Breast epithelium (tissue), 4 donors: Measurements from ENCODE around the gene KLK8. TPM values are rescaled to one million over a fixed set of nuclear protein-coding genes. Genes with fewer than 3 reads are reported as not detected.

ENCODE experiments used
- DNase-seq, 2 donors: peaks; one replicate each; pipeline ENCODE4 v3.0.0-alpha.2; 2019; ENCODE audit warnings: low spot score in 2 of 2
- H3K27ac ChIP-seq, 2 donors: fragments of 200-600 bp; sonication (generic) in 1 of 2; one replicate each; pipeline ENCODE4 v1.5.1; 2016 to 2019; ENCODE audit warnings: mild to moderate bottlenecking in 1 of 2
- H3K27me3 ChIP-seq, 2 donors: fragments of 200-600 bp; sonication (generic) in 1 of 2; one replicate each; pipeline versions ENCODE4 v1.5.1 to v1.6.0; 2017 to 2019; ENCODE audit warnings: control low read depth in 1 of 2, mild to moderate bottlenecking in 1 of 2
- H3K36me3 ChIP-seq: fragments of 200-600 bp; one replicate; pipeline ENCODE4 v1.5.1; 2019
- H3K4me1 ChIP-seq, 2 donors: fragments of 200-600 bp; sonication (generic); one replicate each; pipeline ENCODE4 v1.5.1; 2016 to 2019; ENCODE audit warnings: control low read depth in 1 of 2
- H3K4me3 ChIP-seq, 3 donors: fragments of 200-600 bp; sonication (generic); 1 replicate in 2 of 3; 2 replicates in 1 of 3; pipeline ENCODE4 v1.5.1; 2016 to 2019; ENCODE audit warnings: mild to moderate bottlenecking in 3 of 3, moderate library complexity in 2 of 3
- H3K9me3 ChIP-seq, 2 donors: fragments of 200-600 bp; sonication (generic) in 1 of 2; one replicate each; pipeline ENCODE4 v1.5.1; 2016 to 2019; ENCODE audit warnings: control low read depth in 1 of 2
- CTCF ChIP-seq, 3 donors: fragments of 450-650 bp; IDR thresholded peaks; one replicate each; pipeline ENCODE4 v1.5.1; 2016 to 2017; ENCODE audit warnings: antibody characterized with exemption in 3 of 3, mild to moderate bottlenecking in 3 of 3, moderate library complexity in 3 of 3
- POLR2A ChIP-seq: fragments of 450-650 bp; IDR thresholded peaks from one replicate; pipeline ENCODE4 v1.6.1; 2016; ENCODE audit warnings: antibody characterized with exemption, mild to moderate bottlenecking, moderate library complexity
- POLR2AphosphoS5 ChIP-seq, 3 donors: sonication (generic); formaldehyde crosslinking; IDR thresholded peaks; one replicate each; pipeline ENCODE4 v1.6.1; 2017; ENCODE audit warnings: antibody characterized with exemption in 3 of 3
- intact Hi-C: fragments of 100-400 bp; cut with DNase I; formaldehyde crosslinking; loops from one replicate; pipeline ENCODE4 v1.15.1; 2023; ENCODE audit warnings: low total_unique reads
- total RNA-seq, 3 donors: library from RNA; depleted of rRNA; stranded (reverse); fragments of >200 nt; gene quantifications; one replicate each; pipeline ENCODE4 v1.1.0, GENCODE V29; 2016

The KLK8 gene
- total RNA-seq, 3 donors from 2014 or later, result 13.4 to 46.2 TPM; not detected in 1

GRCh38 chr19:51019544-51019925 is 18.1 kb upstream of the KLK8 start, which contains the start of gene KLK10:
Gene KLK10 (minus strand): TSS chr19:51019709. CDS start chr19:51019130, 579 bp downstream.
- Histone ChIP-seq H3K4me3 (peak within 1 kb of the TSS; percentile 6 to 77 (median 61)), H3K9me3 (no peaks in the 10 kb centered on the region), H3K27ac (peak within 1 kb of the TSS; percentile 85 to 97), H3K36me3 (no peaks in the 10 kb centered on the region), H3K4me1 (peaks cover 0 to 3% of the 10 kb centered on the region in 2 donors), H3K27me3 (peaks cover 0 to 18% of the 10 kb centered on the region in 2 donors)
- intact Hi-C loops, result loop anchor here (5.0 to 10.0 kb wide), 2 partner anchors 85 to 1662 kb away; no protein-coding TSS in a partner anchor
- TF ChIP-seq POLR2AphosphoS5 (IDR thresholded peaks at IDR 0.05) (no peak), CTCF (IDR thresholded peaks at IDR 0.05) (no peak), POLR2A (no peak)
- peak in 1 of 2 donors; percentile 64 for DNase-seq

- Histone ChIP-seq H3K4me3 (peak overlapping the region; percentile 6 to 77 (median 61)), H3K27ac (peak overlapping the region; percentile 85 to 97), H3K36me3 (no peaks in the 10 kb centered on the region), H3K27me3 (peaks cover 0 to 14% of the 10 kb centered on the region in 2 donors), H3K9me3 (no peaks in the 10 kb centered on the region), H3K4me1 (peaks cover 0 to 3% of the 10 kb centered on the region in 2 donors)
- intact Hi-C loops, result loop anchor here (5.0 to 10.0 kb wide), 2 partner anchors 84 to 1662 kb away; no protein-coding TSS in a partner anchor
- TF ChIP-seq POLR2A (no peak), POLR2AphosphoS5 (IDR thresholded peaks at IDR 0.05) (peak in 2 of 3 donors; percentile 9 to 27)
- peak in 1 of 2 donors; percentile 78 for DNase-seq
These were observed 17.5 kb upstream of the KLK8 start for GRCh38 chr19:51018745-51019543.

GRCh38 chr19:51016798-51017683 is 15.6 kb upstream of the KLK8 start:
- DNase-seq, result peak; percentile 81 to 83
- Histone ChIP-seq H3K9me3 (no peaks in the 10 kb centered on the region), H3K27ac (peak overlapping the region; percentile 82 to 86), H3K27me3 (peaks cover 0 to 9% of the 10 kb centered on the region in 2 donors), H3K36me3 (no peaks in the 10 kb centered on the region), H3K4me1 (peaks cover 0 to 3% of the 10 kb centered on the region in 2 donors), H3K4me3 (peak overlapping the region in 2 of 3 donors; percentile 61 to 80)
- intact Hi-C loops, result loop anchor here (5.0 to 10.0 kb wide), 2 partner anchors 82 to 1660 kb away; no protein-coding TSS in a partner anchor
- TF ChIP-seq CTCF (IDR thresholded peaks at IDR 0.05), result peak; percentile 76 to 96 (median 78)
- peak in 1 of 3 donors; percentile 56 for TF ChIP-seq POLR2AphosphoS5 (IDR thresholded peaks at IDR 0.05)
- no peak for TF ChIP-seq POLR2A

- Histone ChIP-seq H3K27ac (peak overlapping the region in 1 of 2 donors; percentile 82), H3K9me3 (no peaks in the 10 kb centered on the region), H3K4me3 (no peak overlapping the region), H3K4me1 (peaks cover 0 to 3% of the 10 kb centered on the region in 2 donors), H3K27me3 (peaks cover 0 to 9% of the 10 kb centered on the region in 2 donors), H3K36me3 (no peaks in the 10 kb centered on the region)
- intact Hi-C loops, result loop anchor here (5.0 to 10.0 kb wide), 2 partner anchors 81 to 1658 kb away; no protein-coding TSS in a partner anchor
- TF ChIP-seq CTCF (IDR thresholded peaks at IDR 0.05) (no peak), POLR2AphosphoS5 (IDR thresholded peaks at IDR 0.05) (no peak), POLR2A (no peak)
- no peak for DNase-seq
These were observed 14.4 kb upstream of the KLK8 start for GRCh38 chr19:51015691-51016267.

GRCh38 chr19:51014242-51014641 is 12.8 kb upstream of the KLK8 start:
- no peak for DNase-seq
- H3K9me3 ChIP-seq, result no peaks in the 10 kb centered on the region
- H3K27me3 ChIP-seq, result peaks cover 0 to 9% of the 10 kb centered on the region in 2 donors
- TF ChIP-seq POLR2AphosphoS5 (IDR thresholded peaks at IDR 0.05), result no peak
- TF ChIP-seq POLR2A, result no peak
- TF ChIP-seq CTCF (IDR thresholded peaks at IDR 0.05), result no peak
- peaks cover 0 to 3% of the 10 kb centered on the region in 2 donors for H3K4me1 ChIP-seq
- H3K4me3 ChIP-seq, result no peak overlapping the region
- intact Hi-C loops, result loop anchor here (10.0 kb wide), 1 partner anchor 79 kb away; no protein-coding TSS in a partner anchor
- no peaks in the 10 kb centered on the region for H3K36me3 ChIP-seq
- H3K27ac ChIP-seq, result no peak overlapping the region
